Panc1 (cell line): ENCODE data around the gene KCNF1. TPM values are rescaled to one million over a fixed set of nuclear protein-coding genes. Genes with fewer than 3 reads are reported as not detected.

ENCODE experiments used
- ATAC-seq: fragments of 200-7000 bp; cut with Tn5 transposase; 2 replicates; pipeline ENCODE4 v1.9.1; 2020; ENCODE audit warnings: mild to moderate bottlenecking, moderate library complexity
- Bru-seq: library from RNA; stranded (reverse); fragments of 400-500 nt; gene quantifications from one replicate; lab custom pipeline; 2021; lab: Mats Ljungman, UMichigan
- BruChase-seq, 2 experiments: library from RNA; stranded (reverse); fragments of 400-500 nt; gene quantifications; one replicate each; lab custom pipeline; 2021; lab: Mats Ljungman, UMichigan
- BruUV-seq: library from RNA; stranded (reverse); fragments of 400-500 nt; replicated peaks from 2 replicates; lab custom pipeline; 2021; lab: Mats Ljungman, UMichigan
- CTCF ChIA-PET: fragments of 300-600 bp; sonication (Branson Sonifier 250); formaldehyde crosslinking; loops from one replicate; lab custom pipeline; 2022; ENCODE audit warnings: antibody characterized with exemption; lab: Charles Lee
- POLR2A ChIA-PET: fragments of 300-600 bp; sonication (Branson Sonifier 250); formaldehyde crosslinking; loops from one replicate; lab custom pipeline; 2022; ENCODE audit warnings: antibody characterized with exemption; lab: Charles Lee
- DNase-seq: peaks from one replicate; pipeline ENCODE4 v3.0.0-alpha.2; 2010; ENCODE audit warnings: low read depth, low spot score
- H3K27ac ChIP-seq: 2 replicates; pipeline ENCODE4 v1.5.1; 2011; ENCODE audit warnings: mild to moderate bottlenecking, low read length, inconsistent platforms
- H3K27me3 ChIP-seq: fragments of 200-500 bp; sonication (Bioruptor generic); 2 replicates; pipeline ENCODE4 v1.6.0; 2014; ENCODE audit warnings: low read length, inconsistent platforms; ENCODE audit not compliant: control insufficient read depth, insufficient read depth
- H3K36me3 ChIP-seq: fragments of 200-500 bp; sonication (Bioruptor generic); 2 replicates; pipeline ENCODE4 v1.5.1; 2014; ENCODE audit warnings: inconsistent platforms, mild to moderate bottlenecking, low read length, moderate library complexity; ENCODE audit not compliant: control insufficient read depth, insufficient read depth
- H3K4me1 ChIP-seq: 2 replicates; pipeline ENCODE4 v1.5.1; 2011; ENCODE audit warnings: inconsistent platforms, mild to moderate bottlenecking, low read length, moderate library complexity; ENCODE audit not compliant: control insufficient read depth, insufficient read depth
- H3K4me3 ChIP-seq, 2 experiments: 2 replicates each; pipeline ENCODE4 v1.5.1; 2011 to 2012; ENCODE audit warnings: low read depth in 2 of 2, low read length in 2 of 2, mild to moderate bottlenecking in 2 of 2, inconsistent platforms in 1 of 2, moderate library complexity in 1 of 2
- H3K9me3 ChIP-seq: fragments of 200-500 bp; sonication (Bioruptor generic); 2 replicates; pipeline ENCODE4 v1.5.1; 2014; ENCODE audit warnings: low read depth, mild to moderate bottlenecking, inconsistent platforms, low read length, moderate library complexity; ENCODE audit not compliant: control insufficient read depth, insufficient read depth
- POLR2AphosphoS5 ChIP-seq: IDR thresholded peaks from 2 replicates; pipeline ENCODE4 v1.6.1; 2012; ENCODE audit warnings: mild to moderate bottlenecking, low read depth, low read length, moderate library complexity
- SIN3A ChIP-seq: IDR thresholded peaks from 2 replicates; pipeline ENCODE4 v1.6.1; 2012; ENCODE audit warnings: low read depth, mild to moderate bottlenecking, low read length, moderate library complexity, borderline replicate concordance; ENCODE audit not compliant: insufficient read depth
- TCF7L2 ChIP-seq: IDR thresholded peaks from 2 replicates; pipeline ENCODE4 v1.6.1; 2011; ENCODE audit warnings: mild to moderate bottlenecking, low read depth, low read length, inconsistent platforms
- in situ Hi-C: cut with HindIII; loops from 2 replicates; pipeline ENCODE4 v1.10.0; 2016; ENCODE audit warnings: low sequenced_read_pairs, low pct_unique_long_range_greater_than_20kb
- intact Hi-C: fragments of 100-400 bp; cut with micrococcal nuclease; formaldehyde crosslinking; loops from one replicate; pipeline ENCODE4 v1.10.0; 2022; ENCODE audit not compliant: unreplicated experiment
- long read RNA-seq: library from polyadenylated mRNA; unstranded; transcript quantifications from one replicate; pipeline ENCODE4 v2.0.0, GENCODE V29; 2021; ENCODE audit not compliant: unreplicated experiment
- polyA plus RNA-seq: library from polyadenylated mRNA; unstranded; fragments of >200 nt; gene quantifications from one replicate; pipeline ENCODE4 v1.2.1, GENCODE V29; 2012; ENCODE audit warnings: missing spikeins; ENCODE audit not compliant: insufficient read length
- total RNA-seq: library from RNA; stranded (reverse); gene quantifications from one replicate; pipeline ENCODE4 v1.2.1, GENCODE V29; 2021; ENCODE audit not compliant: unreplicated experiment
- TF ChIP-seq, protein P1 (sequence below): fragments of 450-650 bp; IDR thresholded peaks from 2 replicates; pipeline ENCODE4 v1.5.1; 2017; ENCODE audit warnings: mild to moderate bottlenecking
- TF ChIP-seq, protein P2 (sequence below), 2 experiments: IDR thresholded peaks; 2 replicates each; pipeline ENCODE4 v1.6.1; 2011 to 2012; ENCODE audit warnings: low read depth in 2 of 2, control low read depth in 1 of 2, low read length in 1 of 2, mild to moderate bottlenecking in 1 of 2, moderate library complexity in 1 of 2; ENCODE audit not compliant: insufficient read depth in 1 of 2

The KCNF1 gene
- total RNA-seq (0.39 TPM), Bru-seq, nascent RNA (not detected), BruChase-seq, experiment 1, labeled RNA remaining after a 2-hour chase (percentile 11 among the genes with signal in this experiment), BruChase-seq, experiment 2, labeled RNA remaining after a 6-hour chase (percentile 24 among the genes with signal in this experiment)
- polyA plus RNA-seq: 0.12 TPM
- long read RNA-seq, partial matches to known transcripts: 0 of 1 reads
- long read RNA-seq, other reads (novel, unspliced or antisense): 0 of 1 reads

GRCh38 chr2:10911291-10912075, at the start of gene KCNF1:
Gene KCNF1, plus strand, starts transcription at chr2:10911934. Its CDS starts 493 bp downstream, at chr2:10912427.
- in situ Hi-C loops (no loop called here), intact Hi-C loops (no loop called here)
- TF ChIP-seq, protein P1, sequence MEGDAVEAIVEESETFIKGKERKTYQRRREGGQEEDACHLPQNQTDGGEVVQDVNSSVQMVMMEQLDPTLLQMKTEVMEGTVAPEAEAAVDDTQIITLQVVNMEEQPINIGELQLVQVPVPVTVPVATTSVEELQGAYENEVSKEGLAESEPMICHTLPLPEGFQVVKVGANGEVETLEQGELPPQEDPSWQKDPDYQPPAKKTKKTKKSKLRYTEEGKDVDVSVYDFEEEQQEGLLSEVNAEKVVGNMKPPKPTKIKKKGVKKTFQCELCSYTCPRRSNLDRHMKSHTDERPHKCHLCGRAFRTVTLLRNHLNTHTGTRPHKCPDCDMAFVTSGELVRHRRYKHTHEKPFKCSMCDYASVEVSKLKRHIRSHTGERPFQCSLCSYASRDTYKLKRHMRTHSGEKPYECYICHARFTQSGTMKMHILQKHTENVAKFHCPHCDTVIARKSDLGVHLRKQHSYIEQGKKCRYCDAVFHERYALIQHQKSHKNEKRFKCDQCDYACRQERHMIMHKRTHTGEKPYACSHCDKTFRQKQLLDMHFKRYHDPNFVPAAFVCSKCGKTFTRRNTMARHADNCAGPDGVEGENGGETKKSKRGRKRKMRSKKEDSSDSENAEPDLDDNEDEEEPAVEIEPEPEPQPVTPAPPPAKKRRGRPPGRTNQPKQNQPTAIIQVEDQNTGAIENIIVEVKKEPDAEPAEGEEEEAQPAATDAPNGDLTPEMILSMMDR: peak; percentile 51; the same call in 1 of the 2 replicates
- TF ChIP-seq, protein P2, sequence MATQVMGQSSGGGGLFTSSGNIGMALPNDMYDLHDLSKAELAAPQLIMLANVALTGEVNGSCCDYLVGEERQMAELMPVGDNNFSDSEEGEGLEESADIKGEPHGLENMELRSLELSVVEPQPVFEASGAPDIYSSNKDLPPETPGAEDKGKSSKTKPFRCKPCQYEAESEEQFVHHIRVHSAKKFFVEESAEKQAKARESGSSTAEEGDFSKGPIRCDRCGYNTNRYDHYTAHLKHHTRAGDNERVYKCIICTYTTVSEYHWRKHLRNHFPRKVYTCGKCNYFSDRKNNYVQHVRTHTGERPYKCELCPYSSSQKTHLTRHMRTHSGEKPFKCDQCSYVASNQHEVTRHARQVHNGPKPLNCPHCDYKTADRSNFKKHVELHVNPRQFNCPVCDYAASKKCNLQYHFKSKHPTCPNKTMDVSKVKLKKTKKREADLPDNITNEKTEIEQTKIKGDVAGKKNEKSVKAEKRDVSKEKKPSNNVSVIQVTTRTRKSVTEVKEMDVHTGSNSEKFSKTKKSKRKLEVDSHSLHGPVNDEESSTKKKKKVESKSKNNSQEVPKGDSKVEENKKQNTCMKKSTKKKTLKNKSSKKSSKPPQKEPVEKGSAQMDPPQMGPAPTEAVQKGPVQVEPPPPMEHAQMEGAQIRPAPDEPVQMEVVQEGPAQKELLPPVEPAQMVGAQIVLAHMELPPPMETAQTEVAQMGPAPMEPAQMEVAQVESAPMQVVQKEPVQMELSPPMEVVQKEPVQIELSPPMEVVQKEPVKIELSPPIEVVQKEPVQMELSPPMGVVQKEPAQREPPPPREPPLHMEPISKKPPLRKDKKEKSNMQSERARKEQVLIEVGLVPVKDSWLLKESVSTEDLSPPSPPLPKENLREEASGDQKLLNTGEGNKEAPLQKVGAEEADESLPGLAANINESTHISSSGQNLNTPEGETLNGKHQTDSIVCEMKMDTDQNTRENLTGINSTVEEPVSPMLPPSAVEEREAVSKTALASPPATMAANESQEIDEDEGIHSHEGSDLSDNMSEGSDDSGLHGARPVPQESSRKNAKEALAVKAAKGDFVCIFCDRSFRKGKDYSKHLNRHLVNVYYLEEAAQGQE (IDR thresholded peaks at IDR 0.05; ENCODE audit: insufficient read depth in 1 of 2, low read depth in 2 of 2, low read length in 1 of 2): no peak
- no TSS peak for BruUV-seq
- H3K36me3 ChIP-seq: no peaks in the 10 kb centered on the region
- DNase-seq: no peak
- peaks cover 10% of the 10 kb centered on the region for H3K27me3 ChIP-seq
- no peaks in the 10 kb centered on the region for H3K4me1 ChIP-seq
- peak within 1 kb of the TSS; percentile 33 to 49 for H3K4me3 ChIP-seq
- ChIA-PET POLR2A (interaction anchor here (0.7 kb wide), 1 partner anchor 60 kb away, joined by 10 read pairs; no protein-coding TSS in a partner anchor), CTCF (no interaction called here)
- no peaks in the 10 kb centered on the region for H3K9me3 ChIP-seq
- ATAC-seq: peak; percentile 57
- no peak within 1 kb of the TSS for H3K27ac ChIP-seq

GRCh38 chr2:10862330-10862729, 49.4 kb upstream of the KCNF1 start:
- CTCF ChIA-PET: no interaction called here
- no peak for ATAC-seq

More at GRCh38 chr2:10862330-10862729, 49.4 kb upstream of the KCNF1 start:
- Histone ChIP-seq H3K27me3 (peaks cover 15% of the 10 kb centered on the region), H3K36me3 (no peaks in the 10 kb centered on the region), H3K4me1 (no peaks in the 10 kb centered on the region), H3K9me3 (no peaks in the 10 kb centered on the region), H3K4me3 (no peak overlapping the region), H3K27ac (no peak overlapping the region)
- TF ChIP-seq, protein P1: no peak
- TF ChIP-seq, protein P2 (IDR thresholded peaks at IDR 0.05; ENCODE audit: insufficient read depth in 1 of 2, low read depth in 2 of 2, low read length in 1 of 2): no peak
- no peak for TF ChIP-seq SIN3A
- TF ChIP-seq TCF7L2: no peak
- no peak for TF ChIP-seq POLR2AphosphoS5
- BruUV-seq: no TSS peak
- in situ Hi-C loops: no loop called here
- intact Hi-C loops: no loop called here
- POLR2A ChIA-PET: no interaction called here
- no peak for DNase-seq
